Brain microvascular endothelial cell (primary cell): ENCODE results near the gene VDAC2.

ENCODE experiments used
- DNase-seq: peaks from one replicate; pipeline ENCODE4 v3.0.0-alpha.2; 2020
- H3K27ac ChIP-seq: fragments of 250-450 bp; sonication (Bioruptor Pico); 2 replicates; pipeline ENCODE4 v1.5.1; 2020; ENCODE audit warnings: mild to moderate bottlenecking, moderate library complexity
- H3K27me3 ChIP-seq: fragments of 250-450 bp; sonication (Bioruptor Pico); replicated peaks from 2 replicates; pipeline ENCODE4 v1.5.1; 2020; ENCODE audit warnings: mild to moderate bottlenecking
- H3K36me3 ChIP-seq: fragments of 250-450 bp; sonication (Bioruptor Pico); replicated peaks from 2 replicates; pipeline ENCODE4 v1.5.1; 2020; ENCODE audit warnings: mild to moderate bottlenecking
- H3K4me3 ChIP-seq: 2 replicates; pipeline ENCODE4 v1.5.1; 2011; ENCODE audit warnings: low read depth, mild to moderate bottlenecking, control low read depth, low read length, moderate library complexity
- in situ Hi-C: cut with HindIII; loops from 2 replicates; pipeline ENCODE4 v1.10.0; 2017; ENCODE audit warnings: low sequenced_read_pairs, low pct_ligation_motif_present
- TF ChIP-seq, protein P1 (sequence below): IDR thresholded peaks from 2 replicates; pipeline ENCODE4 v1.5.1; 2011; ENCODE audit warnings: low read depth, mild to moderate bottlenecking, moderate library complexity, low read length, control low read depth, inconsistent platforms; ENCODE audit errors: missing control alignments

The VDAC2 gene

DNA sequence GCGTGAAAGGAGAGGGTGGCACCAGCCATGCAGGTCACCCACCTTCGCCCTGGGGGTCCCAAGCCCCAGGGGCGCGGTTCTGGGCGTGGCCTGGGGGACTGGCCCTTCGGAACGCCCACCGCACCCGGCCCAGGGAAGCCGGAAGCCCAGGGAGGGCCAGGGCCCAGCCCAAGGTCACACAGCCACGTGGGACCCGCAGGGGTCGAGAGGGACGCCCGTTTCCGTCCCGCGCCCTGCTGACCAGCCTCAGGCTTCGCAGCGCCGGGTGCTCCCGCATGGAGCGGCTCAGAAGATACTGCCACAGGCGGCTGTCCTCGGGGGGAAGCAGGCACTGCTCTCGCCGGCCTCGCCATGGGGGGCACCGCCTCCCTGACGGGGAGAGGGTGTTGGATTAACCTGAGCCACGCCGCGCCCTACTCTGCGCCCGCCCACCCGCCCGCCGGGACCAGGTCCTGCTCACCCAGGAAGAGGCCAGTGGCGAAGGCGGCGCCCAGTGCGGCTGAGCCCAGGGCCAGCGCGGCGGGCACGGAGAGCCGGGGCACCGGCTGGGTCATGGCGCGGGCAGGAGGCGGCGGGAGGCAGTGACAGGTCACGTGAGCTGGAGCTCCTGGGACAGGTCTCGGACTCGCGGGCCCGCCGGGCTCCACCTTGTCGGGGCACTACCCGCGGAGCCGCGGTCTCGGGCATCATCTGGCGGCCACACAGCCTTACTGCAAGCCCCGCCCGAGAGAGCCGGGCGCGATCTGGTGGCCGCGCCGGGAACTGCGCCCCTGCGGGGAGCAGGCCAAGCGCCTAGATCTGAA is 25.0 kb downstream of the VDAC2 start, which contains the start of gene COMTD1:
Gene COMTD1, minus strand, starts transcription at position 583 of the 803 bp plus-strand sequence. Its CDS starts 29 bp downstream, at position 554.
- no peaks in the 10 kb centered on the region for H3K27me3 ChIP-seq
- in situ Hi-C loops, result no loop called here
- H3K4me3 ChIP-seq, result peak within 1 kb of the TSS; percentile 68
- peak within 1 kb of the TSS; percentile 5 for H3K27ac ChIP-seq
- peak; percentile 79 for DNase-seq
- TF ChIP-seq, protein P1, sequence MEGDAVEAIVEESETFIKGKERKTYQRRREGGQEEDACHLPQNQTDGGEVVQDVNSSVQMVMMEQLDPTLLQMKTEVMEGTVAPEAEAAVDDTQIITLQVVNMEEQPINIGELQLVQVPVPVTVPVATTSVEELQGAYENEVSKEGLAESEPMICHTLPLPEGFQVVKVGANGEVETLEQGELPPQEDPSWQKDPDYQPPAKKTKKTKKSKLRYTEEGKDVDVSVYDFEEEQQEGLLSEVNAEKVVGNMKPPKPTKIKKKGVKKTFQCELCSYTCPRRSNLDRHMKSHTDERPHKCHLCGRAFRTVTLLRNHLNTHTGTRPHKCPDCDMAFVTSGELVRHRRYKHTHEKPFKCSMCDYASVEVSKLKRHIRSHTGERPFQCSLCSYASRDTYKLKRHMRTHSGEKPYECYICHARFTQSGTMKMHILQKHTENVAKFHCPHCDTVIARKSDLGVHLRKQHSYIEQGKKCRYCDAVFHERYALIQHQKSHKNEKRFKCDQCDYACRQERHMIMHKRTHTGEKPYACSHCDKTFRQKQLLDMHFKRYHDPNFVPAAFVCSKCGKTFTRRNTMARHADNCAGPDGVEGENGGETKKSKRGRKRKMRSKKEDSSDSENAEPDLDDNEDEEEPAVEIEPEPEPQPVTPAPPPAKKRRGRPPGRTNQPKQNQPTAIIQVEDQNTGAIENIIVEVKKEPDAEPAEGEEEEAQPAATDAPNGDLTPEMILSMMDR, result peak; percentile 99
- H3K36me3 ChIP-seq, result peaks cover 21% of the 10 kb centered on the region

DNA sequence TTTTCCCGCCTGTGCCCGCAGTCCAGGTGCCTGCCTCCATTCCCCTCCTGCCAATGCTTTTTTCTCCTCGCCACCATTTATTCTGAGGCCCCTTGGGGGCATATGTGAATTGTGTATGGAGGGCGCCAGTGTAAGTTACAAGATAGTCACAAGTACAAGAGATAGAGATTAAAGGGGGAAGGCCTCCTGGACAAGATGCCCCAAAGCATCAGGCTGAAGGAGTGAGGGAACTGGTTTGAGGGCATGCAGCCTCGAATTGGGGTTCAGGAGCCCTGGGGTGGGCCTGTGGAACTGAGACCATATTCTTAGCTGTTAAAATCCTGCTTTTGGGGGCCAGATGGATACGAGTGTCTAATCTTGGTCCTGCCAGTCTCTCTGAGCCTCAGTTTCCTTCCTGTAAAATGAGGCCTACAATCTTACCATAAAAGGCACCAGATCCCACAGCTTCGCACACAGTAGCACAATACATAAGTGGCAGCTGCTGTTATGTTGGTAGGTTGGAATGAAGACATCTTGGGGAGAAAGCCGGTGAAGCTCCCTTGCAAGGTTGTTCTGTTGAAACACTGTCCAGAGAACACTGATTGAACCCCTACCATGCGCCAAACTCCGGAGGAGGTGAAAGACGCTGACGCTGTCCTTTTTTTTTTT is 25.7 kb downstream of the VDAC2 start:
- peaks cover 15% of the 10 kb centered on the region for H3K36me3 ChIP-seq
- TF ChIP-seq, protein P1, result no peak
- H3K27me3 ChIP-seq, result no peaks in the 10 kb centered on the region
- DNase-seq, result no peak
- H3K27ac ChIP-seq, result no peak overlapping the region
- in situ Hi-C loops, result no loop called here
- H3K4me3 ChIP-seq, result no peak overlapping the region

DNA sequence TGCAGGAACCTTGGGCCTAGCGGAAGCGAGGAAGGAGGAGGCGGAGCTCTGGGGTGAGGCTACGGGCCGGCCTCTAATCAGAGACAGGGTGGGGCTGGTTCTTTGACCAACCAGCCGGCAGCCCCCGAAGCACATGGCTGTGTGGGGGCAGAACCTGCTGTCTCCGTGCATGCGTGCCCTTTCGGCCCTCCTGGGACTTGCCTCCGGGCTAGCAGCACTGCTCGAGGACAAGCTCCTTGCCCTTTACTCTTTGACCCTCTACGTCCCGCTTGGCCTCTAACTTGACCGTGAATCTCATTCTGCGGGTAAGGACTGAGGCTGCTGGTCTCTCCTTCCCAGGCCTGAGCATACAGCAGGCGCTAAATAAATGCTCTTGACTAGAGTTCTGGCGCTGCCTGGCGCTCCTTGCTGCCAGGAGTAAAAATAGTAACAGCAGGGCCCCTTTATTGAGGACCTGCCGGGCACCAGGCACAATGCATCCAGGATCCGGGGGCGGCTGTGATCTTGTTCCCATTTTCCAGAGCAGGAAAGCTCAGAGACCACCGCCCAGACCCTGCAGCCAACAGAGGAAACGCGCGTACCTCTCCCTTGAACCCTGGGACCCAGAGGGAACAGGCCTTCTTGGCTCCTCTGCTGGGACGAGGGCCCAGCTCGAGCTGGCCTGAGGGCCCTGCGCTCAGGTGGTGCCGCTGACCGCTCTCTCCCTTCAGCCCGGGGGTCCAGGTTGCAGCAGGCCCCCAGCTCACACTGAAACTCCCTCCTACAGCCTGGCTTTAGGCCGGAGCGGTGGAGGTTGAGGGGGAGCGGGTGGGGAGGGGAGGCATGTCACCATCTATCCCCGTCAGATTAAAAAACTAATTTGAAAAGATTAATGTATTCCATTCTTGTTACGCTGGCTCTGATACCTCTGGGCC is 27.8 kb downstream of the VDAC2 start:
- Histone ChIP-seq H3K27ac (no peak overlapping the region), H3K4me3 (no peak overlapping the region), H3K36me3 (peaks cover 2% of the 10 kb centered on the region), H3K27me3 (no peaks in the 10 kb centered on the region)
- in situ Hi-C loops, result no loop called here
- TF ChIP-seq, protein P1, result no peak
- no peak for DNase-seq

DNA sequence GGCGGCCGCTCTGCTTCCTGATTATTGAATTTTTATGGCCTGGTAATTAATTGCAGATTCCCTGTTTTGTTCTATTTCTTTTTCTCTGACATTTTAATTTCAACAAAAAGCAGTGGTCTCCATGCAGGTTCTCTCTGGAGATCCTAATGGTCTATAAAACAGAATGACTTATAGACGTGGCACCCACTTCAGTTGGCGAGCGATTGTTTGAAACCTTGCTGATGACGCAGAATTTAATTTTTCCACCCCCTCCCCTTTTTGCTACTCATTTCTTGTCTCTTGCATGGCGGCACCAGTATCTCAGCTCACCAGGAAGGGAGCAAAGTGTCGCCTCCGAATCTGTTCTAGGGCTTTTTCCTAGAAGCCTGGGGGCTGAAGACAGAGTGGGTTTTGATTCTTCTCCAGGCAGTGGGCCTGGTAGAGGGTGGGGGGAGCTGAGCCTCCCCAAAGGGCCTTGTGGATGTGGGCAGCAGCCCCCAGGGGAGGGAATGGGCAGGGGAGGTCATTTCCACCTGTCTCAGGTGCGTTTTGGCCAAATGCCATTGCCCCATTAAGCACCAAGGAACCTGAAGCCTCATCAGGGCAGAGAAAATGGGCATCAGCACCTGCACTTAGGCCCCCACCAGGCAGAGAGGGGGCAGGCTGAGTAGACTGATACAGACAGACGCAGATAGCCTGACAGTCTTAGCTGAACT is 28.6 kb downstream of the VDAC2 start:
- no peak overlapping the region for H3K4me3 ChIP-seq
- in situ Hi-C loops, result no loop called here
- H3K36me3 ChIP-seq, result no peaks in the 10 kb centered on the region
- TF ChIP-seq, protein P1, result no peak
- no peaks in the 10 kb centered on the region for H3K27me3 ChIP-seq
- no peak overlapping the region for H3K27ac ChIP-seq
- no peak for DNase-seq

DNA sequence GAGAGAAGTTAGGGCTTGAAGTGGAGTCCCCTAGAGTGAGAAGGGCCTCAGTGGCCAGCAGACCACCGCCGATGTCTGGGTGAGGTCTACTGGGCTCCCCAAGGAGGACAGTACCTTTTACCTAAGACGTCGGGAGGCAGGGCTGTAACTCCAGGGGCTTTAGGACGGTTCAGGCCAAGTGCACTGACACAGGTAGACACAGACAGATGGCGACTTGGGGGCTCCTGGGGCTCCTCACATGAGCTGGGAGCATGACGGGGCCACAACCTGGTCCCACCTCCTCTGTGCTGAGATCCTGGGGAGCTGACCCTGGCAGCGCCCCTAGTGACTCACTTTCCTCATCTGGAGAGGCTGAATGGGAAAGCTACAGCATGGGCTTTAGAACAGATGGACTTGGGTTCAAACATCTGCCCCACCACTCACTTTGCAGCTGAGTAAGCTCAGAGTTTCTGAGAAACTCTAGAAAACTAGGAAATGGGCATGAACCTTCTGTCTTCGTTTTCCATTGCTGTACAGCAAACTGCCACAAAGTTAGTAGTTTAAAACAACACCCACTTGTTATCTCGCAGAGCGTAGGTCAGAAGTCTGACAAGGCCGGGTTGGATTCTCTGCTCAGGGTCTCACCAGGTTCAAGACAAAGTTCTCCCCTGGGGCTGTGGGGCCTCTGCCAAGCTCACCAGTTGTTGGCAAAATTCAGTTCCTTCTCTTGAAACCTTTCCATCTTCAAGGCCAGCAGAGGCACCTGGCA is 29.9 kb downstream of the VDAC2 start:
- Histone ChIP-seq H3K27ac (no peak overlapping the region), H3K36me3 (no peaks in the 10 kb centered on the region), H3K27me3 (no peaks in the 10 kb centered on the region), H3K4me3 (no peak overlapping the region)
- in situ Hi-C loops, result no loop called here
- no peak for DNase-seq
- TF ChIP-seq, protein P1, result no peak
